H1 (cell line): ENCODE results near the gene RASL10A. TPM values are rescaled to one million over a fixed set of nuclear protein-coding genes. Genes with fewer than 3 reads are reported as not detected.

Experiments used
- CTCF ChIA-PET: fragments of 300-600 bp; sonication (Branson Sonifier 250); formaldehyde crosslinking; loops from one replicate; lab custom pipeline; 2021; ENCODE audit not compliant: partially characterized antibody; lab: Charles Lee
- POLR2A ChIA-PET: fragments of 300-600 bp; sonication (Branson Sonifier 250); formaldehyde crosslinking; loops from one replicate; lab custom pipeline; 2021; ENCODE audit warnings: inconsistent platforms; ENCODE audit not compliant: partially characterized antibody; lab: Charles Lee
- DNase-seq, 2 experiments: peaks; one replicate each; pipeline versions ENCODE4 v3.0.0 to v3.0.0-alpha.2; 2010 to 2022; ENCODE audit warnings: low spot score in 2 of 2, low read depth in 1 of 2, mixed read lengths in 1 of 2
- FAIRE-seq: peaks from 2 replicates; lab custom pipeline; 2011; peaks lifted over from hg19 to GRCh38; lab: Jason Lieb, UNC
- H2AFZ ChIP-seq: 2 replicates; pipeline ENCODE4 v1.8.1; 2012; ENCODE audit warnings: low read length, inconsistent platforms
- H2AK5ac ChIP-seq: 2 replicates; pipeline ENCODE4 v1.6.1; 2013; ENCODE audit warnings: low read depth, low read length
- H2BK120ac ChIP-seq: replicated peaks from 2 replicates; pipeline ENCODE3; 2013; ENCODE audit warnings: low read depth, low read length, inconsistent platforms
- H2BK12ac ChIP-seq: 2 replicates; pipeline ENCODE4 v1.6.1; 2013; ENCODE audit warnings: low read depth, low read length
- H2BK15ac ChIP-seq: 2 replicates; pipeline ENCODE4 v1.6.1; 2013; ENCODE audit warnings: low read length
- H2BK20ac ChIP-seq: 2 replicates; pipeline ENCODE4 v1.6.1; 2013; ENCODE audit warnings: low read length
- H2BK5ac ChIP-seq: 2 replicates; pipeline ENCODE4 v1.6.1; 2013; ENCODE audit warnings: low read depth, low read length
- H3K14ac ChIP-seq: 2 replicates; pipeline ENCODE4 v1.6.1; 2013; ENCODE audit warnings: inconsistent platforms; ENCODE audit not compliant: insufficient read length
- H3K18ac ChIP-seq: 2 replicates; pipeline ENCODE4 v1.6.1; 2013; ENCODE audit warnings: low read length; ENCODE audit errors: extremely low read depth
- H3K23ac ChIP-seq: 2 replicates; pipeline ENCODE4 v1.6.1; 2013; ENCODE audit warnings: inconsistent platforms; ENCODE audit not compliant: insufficient read length
- H3K23me2 ChIP-seq: 2 replicates; pipeline ENCODE4 v1.6.1; 2013; ENCODE audit warnings: low read depth, low read length
- H3K27ac ChIP-seq: 2 replicates; pipeline ENCODE4 v1.6.1; 2011; ENCODE audit warnings: low read depth, low read length, inconsistent platforms
- H3K27me3 ChIP-seq, 4 experiments: replicated peaks in 1 of 4; 1 replicate in 1 of 4; 2 replicates in 3 of 4; pipeline versions ENCODE4 v1.6.1 to v1.8.1; 2011 to 2013; ENCODE audit warnings: low read length in 3 of 4, mild to moderate bottlenecking in 3 of 4, inconsistent platforms in 2 of 4, mixed read lengths in 2 of 4, moderate library complexity in 1 of 4; ENCODE audit not compliant: control insufficient read depth in 3 of 4, insufficient read depth in 3 of 4; ENCODE audit errors: extremely low read depth in 1 of 4
- H3K36me3 ChIP-seq, 4 experiments: 2 replicates each; pipeline versions ENCODE4 v1.6.1 to v1.8.1; 2011 to 2013; ENCODE audit warnings: mild to moderate bottlenecking in 4 of 4, low read length in 3 of 4, moderate library complexity in 2 of 4, control low read depth in 1 of 4, inconsistent platforms in 1 of 4; ENCODE audit not compliant: insufficient read depth in 4 of 4, control insufficient read depth in 2 of 4
- H3K4ac ChIP-seq: replicated peaks from 2 replicates; pipeline ENCODE3; 2013; ENCODE audit warnings: low read length, low read depth, mixed read lengths, inconsistent platforms; ENCODE audit not compliant: insufficient read length
- H3K4me1 ChIP-seq, 4 experiments: replicated peaks in 1 of 4; 1 replicate in 1 of 4; 2 replicates in 3 of 4; pipeline versions ENCODE4 v1.6.1 to v1.8.1; 2011 to 2013; ENCODE audit warnings: low read length in 3 of 4, inconsistent platforms in 2 of 4, mixed read lengths in 1 of 4; ENCODE audit not compliant: insufficient read depth in 4 of 4, control insufficient read depth in 3 of 4
- H3K4me2 ChIP-seq, 2 experiments: 2 replicates each; pipeline versions ENCODE4 v1.6.1 to v1.8.1; 2011 to 2013; ENCODE audit warnings: low read depth in 2 of 2, low read length in 2 of 2, control low read depth in 1 of 2, inconsistent platforms in 1 of 2, mild to moderate bottlenecking in 1 of 2; ENCODE audit not compliant: insufficient read depth in 1 of 2
- H3K4me3 ChIP-seq, 4 experiments: fragments of 200-600, 300-600 bp in 1 of 4; sonication (generic), shearing (Covaris generic), sonication (Bioruptor Twin) in 1 of 4; 2 replicates each; pipeline versions ENCODE4 v1.5.1 to v1.8.1; 2011 to 2016; ENCODE audit warnings: low read length in 4 of 4, low read depth in 3 of 4, control low read depth in 2 of 4, inconsistent platforms in 2 of 4, mild to moderate bottlenecking in 2 of 4, mixed read lengths in 1 of 4, moderate library complexity in 1 of 4; ENCODE audit not compliant: insufficient read depth in 2 of 4; ENCODE audit errors: extremely low read depth in 1 of 4
- H3K56ac ChIP-seq: replicated peaks from 2 replicates; pipeline ENCODE3; 2013; ENCODE audit warnings: low read depth, mild to moderate bottlenecking, mixed read lengths, low read length, inconsistent platforms; ENCODE audit not compliant: insufficient read length
- H3K79me1 ChIP-seq: 2 replicates; pipeline ENCODE4 v1.6.1; 2013; ENCODE audit warnings: low read depth, low read length, control low read depth
- H3K79me2 ChIP-seq, 2 experiments: 2 replicates each; pipeline versions ENCODE4 v1.6.1 to v1.8.1; 2012 to 2013; ENCODE audit warnings: low read length in 2 of 2, mild to moderate bottlenecking in 2 of 2, inconsistent platforms in 1 of 2; ENCODE audit not compliant: insufficient read depth in 2 of 2, control insufficient read depth in 1 of 2
- H3K9ac ChIP-seq, 4 experiments: replicated peaks in 1 of 4; 1 replicate in 1 of 4; 2 replicates in 3 of 4; pipeline versions ENCODE4 v1.6.1 to v1.8.1; 2011 to 2013; ENCODE audit warnings: low read depth in 3 of 4, low read length in 3 of 4, control low read depth in 2 of 4, mild to moderate bottlenecking in 2 of 4, moderate library complexity in 2 of 4, inconsistent platforms in 1 of 4; ENCODE audit errors: extremely low read depth in 1 of 4
- H3K9me3 ChIP-seq, 2 experiments: 2 replicates each; pipeline versions ENCODE4 v1.6.1 to v1.8.1; 2012 to 2013; ENCODE audit warnings: mild to moderate bottlenecking in 2 of 2, moderate library complexity in 2 of 2, control low read depth in 1 of 2, inconsistent platforms in 1 of 2, low read depth in 1 of 2, low read length in 1 of 2, mixed read lengths in 1 of 2; ENCODE audit not compliant: insufficient read depth in 2 of 2
- H4K20me1 ChIP-seq, 2 experiments: replicated peaks in 1 of 2; 2 replicates each; pipeline versions ENCODE3 to v1.8.1; 2011 to 2013; ENCODE audit warnings: inconsistent platforms in 2 of 2, low read length in 2 of 2, mild to moderate bottlenecking in 1 of 2; ENCODE audit not compliant: insufficient read depth in 2 of 2, control insufficient read depth in 1 of 2
- H4K5ac ChIP-seq: 2 replicates; pipeline ENCODE4 v1.6.1; 2013; ENCODE audit warnings: low read length, low read depth, mixed read lengths, inconsistent platforms; ENCODE audit not compliant: insufficient read length
- H4K8ac ChIP-seq: 2 replicates; pipeline ENCODE4 v1.8.0; 2013; ENCODE audit warnings: mild to moderate bottlenecking, moderate library complexity, low read length, inconsistent platforms; ENCODE audit not compliant: insufficient read depth; ENCODE audit errors: extremely low read depth
- H4K91ac ChIP-seq: replicated peaks from 2 replicates; pipeline ENCODE3; 2013; ENCODE audit warnings: low read length, mixed read lengths, inconsistent platforms; ENCODE audit not compliant: insufficient read length
- CREB1 ChIP-seq: IDR thresholded peaks from 2 replicates; pipeline ENCODE4 v1.6.1; 2012; ENCODE audit warnings: inconsistent platforms
- GABPA ChIP-seq: IDR thresholded peaks from 2 replicates; pipeline ENCODE4 v1.6.1; 2011; ENCODE audit warnings: mild to moderate bottlenecking, low read length, moderate library complexity, borderline replicate concordance; ENCODE audit not compliant: insufficient read depth
- HDAC2 ChIP-seq, 2 experiments: fragments of 300-600 bp in 1 of 2; sonication (generic) in 1 of 2; IDR thresholded peaks; 2 replicates each; pipeline ENCODE4 v1.6.1; 2011 to 2012; ENCODE audit warnings: low read depth in 2 of 2, low read length in 2 of 2, mild to moderate bottlenecking in 2 of 2, moderate library complexity in 2 of 2, borderline replicate concordance in 1 of 2, inconsistent platforms in 1 of 2
- HDAC6 ChIP-seq: IDR thresholded peaks from one replicate; pipeline ENCODE4 v1.7.1; 2012; ENCODE audit warnings: low read depth, mild to moderate bottlenecking, inconsistent platforms, low read length, moderate library complexity
- JUND ChIP-seq: IDR thresholded peaks from 2 replicates; pipeline ENCODE4 v1.6.1; 2011; ENCODE audit warnings: mild to moderate bottlenecking, improper control_type of control experiment, low read length
- NANOG ChIP-seq: IDR thresholded peaks from 2 replicates; pipeline ENCODE4 v1.6.1; 2011; ENCODE audit warnings: low read length, low read depth, mild to moderate bottlenecking, inconsistent platforms; ENCODE audit not compliant: insufficient read depth, poor library complexity, severe bottlenecking
- PHF8 ChIP-seq: fragments of 200-600 bp; sonication (generic); conservative IDR thresholded peaks from 2 replicates; pipeline ENCODE4 v1.7.1; 2012; ENCODE audit warnings: low read depth, mild to moderate bottlenecking, inconsistent platforms, low read length, moderate library complexity
- RFX5 ChIP-seq: IDR thresholded peaks from 2 replicates; pipeline ENCODE4 v1.6.1; 2011; ENCODE audit warnings: low read depth, low read length, improper control_type of control experiment, borderline replicate concordance
- SRF ChIP-seq: IDR thresholded peaks from 2 replicates; pipeline ENCODE4 v1.6.1; 2011; ENCODE audit warnings: mild to moderate bottlenecking, low read depth, low read length, moderate library complexity
- USF2 ChIP-seq: IDR thresholded peaks from 2 replicates; pipeline ENCODE4 v1.6.1; 2011; ENCODE audit warnings: low read length, improper control_type of control experiment
- WGBS, 2 experiments: shearing (Covaris generic) in 1 of 2; methylation state at CpG; one replicate each; pipeline versions ENCODE4 v1.1.6 to v1.1.7; 2013 to 2015; ENCODE audit warnings: low lambda C conversion rate in 2 of 2, mixed read lengths in 2 of 2, inconsistent platforms in 1 of 2, low coverage in 1 of 2, missing lambda C conversion rate in 1 of 2; ENCODE audit not compliant: insufficient replicate concordance in 2 of 2, insufficient coverage in 1 of 2, insufficient read length in 1 of 2; ENCODE audit errors: extremely low coverage in 1 of 2, missing lambda C conversion rate in 1 of 2; 5-methylcytosine and 5-hydroxymethylcytosine counted together
- polyA plus RNA-seq, 7 experiments: library from polyadenylated mRNA; depleted of rRNA in 3 of 7; stranded (reverse) in 5 of 7; unstranded in 2 of 7; fragments of >200 nt in 5 of 7; fragments of 200-250 nt in 2 of 7; gene quantifications; 1 replicate in 5 of 7; 2 replicates in 1 of 7; 4 replicates in 1 of 7; pipeline versions ENCODE4 v1.2.1 to v1.2.3, GENCODE V29; 2011 to 2013; ENCODE audit warnings: missing spikeins in 2 of 7, mixed read lengths in 2 of 7
- total RNA-seq: library from RNA; stranded (reverse); fragmentation: NEBNext Ultra II Directional; extraction: Animal tissue kit (Norgen Biotek cat#: 25700); gene quantifications from 2 replicates; pipeline ENCODE4 v1.2.1, GENCODE V29; 2021

RASL10A gene
- total and polyA plus RNA-seq, 2 of the 8 experiments (the other 6 are each of a cell fraction or from before 2014, with no cell fraction given), result 1.1 to 1.5 TPM

- CTCF ChIA-PET, result interaction anchor here (0.6 to 4.8 kb wide), 8 partner anchors 8 to 56 kb away, joined by 3 to 41 read pairs (median 5); no protein-coding TSS in a partner anchor
- Histone ChIP-seq H4K20me1 (peaks cover 5 to 12% of the 10 kb centered on the region in 2 experiments), H4K8ac (no peak overlapping the region), H2BK12ac (0 out of 2 replicates have a peak overlapping the region, but pooled peaks have one; percentile 3), H3K36me3 (peaks cover 18 to 31% (median 20%) of the 10 kb centered on the region in 4 experiments), H3K56ac (no peak overlapping the region), H3K27me3 (peaks cover 0 to 6% (median 0%) of the 10 kb centered on the region in 4 experiments; a peak in 2 of 7 replicates), H3K9me3 (no peaks in the 10 kb centered on the region), H3K18ac (no peak overlapping the region; the same call in 1 of the 2 replicates), H3K4me2 (no peak overlapping the region), H2BK15ac (0 out of 2 replicates have a peak overlapping the region, but pooled peaks have one; percentile 46), H3K79me2 (no peaks in the 10 kb centered on the region), H3K79me1 (no peaks in the 10 kb centered on the region), H3K27ac (no peak overlapping the region), H2BK5ac (no peak overlapping the region), H3K23me2 (peaks cover 6% of the 10 kb centered on the region; the same call in 1 of the 2 replicates), H4K91ac (no peak overlapping the region), H3K4ac (no peak overlapping the region), H2BK20ac (no peak overlapping the region), H3K4me1 (peaks cover 0 to 7% (median 5%) of the 10 kb centered on the region in 4 experiments; a peak in 5 of 7 replicates), H3K4me3 (no peak overlapping the region), H3K9ac (no peak overlapping the region), H2AFZ (no peak overlapping the region), H3K14ac (no peak overlapping the region), H3K23ac (no peak overlapping the region), H2AK5ac (peak overlapping the region; percentile 75; the same call in 1 of the 2 replicates), H4K5ac (no peak overlapping the region), H2BK120ac (no peak overlapping the region)
- 84% methylated on average over 13 of the region's 13 CpGs; no CpG with 5 or more reads in 1 of the 2 experiments for WGBS, 2 experiments
- POLR2A ChIA-PET, result interaction anchor here (0.7 to 9.1 kb wide), 12 partner anchors 10 to 251 kb away, joined by 3 to 147 read pairs (median 8); partner anchors contain the start of genes EWSR1, RHBDD3 and THOC5
- DNase-seq, result peak in 1 of 2 experiments; percentile 54
- FAIRE-seq, result no peak
- TF ChIP-seq PHF8, result no peak
- TF ChIP-seq HDAC6, result no peak
- no peak for TF ChIP-seq RFX5
- no peak for TF ChIP-seq GABPA
- TF ChIP-seq NANOG, result no peak
- no peak for TF ChIP-seq HDAC2 (IDR thresholded peaks at IDR 0.05; ENCODE audit: borderline replicate concordance in 1 of 2, low read depth in 2 of 2, low read length in 2 of 2)
- no peak for TF ChIP-seq USF2
- no peak for TF ChIP-seq JUND
- no peak for TF ChIP-seq SRF
- TF ChIP-seq CREB1, result no peak
Measured at GRCh38 chr22:29302681-29303465, 12.6 kb downstream of the RASL10A start.
